ENCODE measurements around the gene ONECUT2. TPM values are rescaled to one million over a fixed set of nuclear protein-coding genes. Genes with fewer than 3 reads are reported as not detected.
A peak's percentile ranks its signal among the peaks of the same experiment; 100 is the strongest.

ONECUT2 gene
- total RNA-seq, 2 experiments from 2014 or later = not detected

DNA sequence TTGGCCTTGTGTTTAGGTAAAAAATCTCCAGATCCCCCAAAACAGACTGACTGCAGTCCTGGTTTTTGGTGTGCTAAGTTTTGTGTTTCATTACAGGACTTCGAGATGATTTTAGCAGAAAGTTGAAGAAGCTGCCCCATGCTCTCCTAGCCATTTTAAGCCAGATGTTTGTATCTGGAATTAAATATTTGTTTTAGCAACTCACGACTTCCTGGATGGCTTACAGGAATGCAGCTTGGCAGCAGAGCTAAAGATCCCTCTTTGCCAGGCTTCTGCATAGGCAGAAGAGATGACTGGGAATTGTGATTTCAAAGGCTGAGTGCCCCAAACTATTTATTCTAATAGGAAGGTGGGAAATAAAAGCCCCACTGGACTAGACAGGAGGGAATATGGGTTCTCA is 31.1 kb downstream of the ONECUT2 start:
- Histone ChIP-seq H3K27ac (ENCODE audit: low read depth, low read length, poor library complexity, severe bottlenecking) (no peak overlapping the region), H3K4me3 (ENCODE audit: low read depth, low read length, poor library complexity, severe bottlenecking) (no peak overlapping the region), H3K4me1 (ENCODE audit: insufficient read depth, low read length, poor library complexity, severe bottlenecking) (no peaks in the 10 kb centered on the region), H4K20me1 (ENCODE audit: insufficient read depth, low read length) (no peaks in the 10 kb centered on the region), H3K36me3 (ENCODE audit: insufficient read depth, low read length) (no peaks in the 10 kb centered on the region), H3K9me3 (ENCODE audit: low read length) (no peaks in the 10 kb centered on the region), H3K4me2 (ENCODE audit: low read length) (no peak overlapping the region), H2AFZ (ENCODE audit: low read length) (no peak overlapping the region), H3K9me2 (ENCODE audit: insufficient read depth, low read length) (no peaks in the 10 kb centered on the region), H3K79me2 (ENCODE audit: insufficient read depth, low read depth, low read length) (no peaks in the 10 kb centered on the region)
- BruUV-seq (replicated peaks) = no TSS peak
- no peak for DNase-seq (ENCODE audit: low spot score)
- no peak for TF ChIP-seq EZH2phosphoT487 (IDR thresholded peaks at IDR 0.05; ENCODE audit: borderline replicate concordance, low read depth, low read length)
- TF ChIP-seq, protein P1, sequence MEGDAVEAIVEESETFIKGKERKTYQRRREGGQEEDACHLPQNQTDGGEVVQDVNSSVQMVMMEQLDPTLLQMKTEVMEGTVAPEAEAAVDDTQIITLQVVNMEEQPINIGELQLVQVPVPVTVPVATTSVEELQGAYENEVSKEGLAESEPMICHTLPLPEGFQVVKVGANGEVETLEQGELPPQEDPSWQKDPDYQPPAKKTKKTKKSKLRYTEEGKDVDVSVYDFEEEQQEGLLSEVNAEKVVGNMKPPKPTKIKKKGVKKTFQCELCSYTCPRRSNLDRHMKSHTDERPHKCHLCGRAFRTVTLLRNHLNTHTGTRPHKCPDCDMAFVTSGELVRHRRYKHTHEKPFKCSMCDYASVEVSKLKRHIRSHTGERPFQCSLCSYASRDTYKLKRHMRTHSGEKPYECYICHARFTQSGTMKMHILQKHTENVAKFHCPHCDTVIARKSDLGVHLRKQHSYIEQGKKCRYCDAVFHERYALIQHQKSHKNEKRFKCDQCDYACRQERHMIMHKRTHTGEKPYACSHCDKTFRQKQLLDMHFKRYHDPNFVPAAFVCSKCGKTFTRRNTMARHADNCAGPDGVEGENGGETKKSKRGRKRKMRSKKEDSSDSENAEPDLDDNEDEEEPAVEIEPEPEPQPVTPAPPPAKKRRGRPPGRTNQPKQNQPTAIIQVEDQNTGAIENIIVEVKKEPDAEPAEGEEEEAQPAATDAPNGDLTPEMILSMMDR (conservative IDR thresholded peaks at IDR 0.05; ENCODE audit: low read length) = no peak
- CTCF ChIA-PET (ENCODE audit: unreplicated experiment) = no interaction called here
- POLR2A ChIA-PET = no interaction called here
- intact Hi-C loops (cut with micrococcal nuclease; ENCODE audit: unreplicated experiment) = no loop called here

DNA sequence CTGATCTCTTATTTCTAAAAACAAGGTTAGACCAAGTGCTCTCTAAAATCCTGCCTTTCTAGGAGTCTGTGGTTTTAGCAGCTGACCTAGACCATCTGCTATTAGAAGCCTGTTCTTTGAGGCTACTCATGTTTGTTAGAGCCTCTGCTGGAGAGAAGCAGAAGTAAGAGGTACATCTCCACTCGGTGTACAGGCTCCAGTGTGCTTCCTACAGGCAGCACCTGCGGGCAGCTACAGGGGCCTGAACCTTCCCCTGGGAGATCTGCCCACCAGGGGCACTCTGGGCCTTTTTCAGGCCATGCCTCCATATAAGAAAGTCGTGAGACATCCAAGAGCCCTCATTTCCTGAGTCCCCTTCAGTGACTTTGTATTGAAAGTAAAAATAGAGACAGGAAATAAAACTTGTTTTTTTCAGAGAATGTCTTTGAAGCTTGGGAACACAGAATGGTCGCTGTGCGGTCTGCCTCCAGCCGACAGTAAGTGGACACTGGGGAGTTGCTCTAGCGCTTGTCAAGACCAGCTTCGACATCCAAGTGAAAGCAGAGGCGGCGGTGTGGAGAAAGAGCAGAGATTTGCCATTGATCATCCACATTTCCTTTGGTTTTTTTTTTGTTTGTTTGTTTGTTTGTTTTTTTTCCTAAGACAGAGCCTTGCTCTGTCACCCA is 31.7 kb downstream of the ONECUT2 start:
- H3K27ac ChIP-seq (ENCODE audit: low read depth, low read length, poor library complexity, severe bottlenecking) = no peak overlapping the region
- intact Hi-C loops (cut with micrococcal nuclease; ENCODE audit: unreplicated experiment) = no loop called here
- TF ChIP-seq, protein P1 (conservative IDR thresholded peaks at IDR 0.05; ENCODE audit: low read length) = no peak
- no peak for TF ChIP-seq EZH2phosphoT487 (IDR thresholded peaks at IDR 0.05; ENCODE audit: borderline replicate concordance, low read depth, low read length)
- no peaks in the 10 kb centered on the region for H4K20me1 ChIP-seq (ENCODE audit: insufficient read depth, low read length)
- no peak overlapping the region for H2AFZ ChIP-seq (ENCODE audit: low read length)
- no peaks in the 10 kb centered on the region for H3K9me3 ChIP-seq (ENCODE audit: low read length)
- H3K9me2 ChIP-seq (ENCODE audit: insufficient read depth, low read length) = no peaks in the 10 kb centered on the region
- H3K4me3 ChIP-seq (ENCODE audit: low read depth, low read length, poor library complexity, severe bottlenecking) = no peak overlapping the region
- CTCF ChIA-PET (ENCODE audit: unreplicated experiment) = no interaction called here
- no peaks in the 10 kb centered on the region for H3K4me1 ChIP-seq (ENCODE audit: insufficient read depth, low read length, poor library complexity, severe bottlenecking)
- DNase-seq (ENCODE audit: low spot score) = peak; percentile 5
- H3K4me2 ChIP-seq (ENCODE audit: low read length) = no peak overlapping the region
- no TSS peak for BruUV-seq (replicated peaks)
- no peaks in the 10 kb centered on the region for H3K79me2 ChIP-seq (ENCODE audit: insufficient read depth, low read depth, low read length)
- POLR2A ChIA-PET = no interaction called here
- no peaks in the 10 kb centered on the region for H3K36me3 ChIP-seq (ENCODE audit: insufficient read depth, low read length)

DNA sequence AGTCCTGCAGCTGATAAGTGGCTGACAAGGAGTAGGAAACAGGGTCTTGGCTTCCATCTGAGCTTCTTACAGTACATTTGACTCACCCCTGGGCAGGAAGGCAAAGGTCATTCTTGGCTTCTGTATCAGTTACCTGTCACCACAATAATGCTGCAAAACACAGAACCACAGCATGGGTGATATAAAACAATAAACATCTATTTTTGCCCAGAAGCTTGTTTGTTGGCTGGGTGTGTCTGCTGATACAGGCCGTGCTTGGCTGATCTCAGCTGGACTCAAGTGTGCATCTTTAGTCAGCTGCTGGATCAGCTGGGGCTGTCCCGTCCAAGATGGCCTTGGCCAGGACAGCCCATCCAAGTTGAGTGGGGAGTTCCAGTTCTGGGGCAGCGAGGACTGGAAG is 34.7 kb downstream of the ONECUT2 start:
- ChIA-PET CTCF (ENCODE audit: unreplicated experiment) (no interaction called here), POLR2A (interaction anchor here (0.7 kb wide), 1 partner anchor 148 kb away, joined by 3 read pairs; no protein-coding TSS in a partner anchor)
- BruUV-seq (replicated peaks) = no TSS peak
- no peak overlapping the region for H2AFZ ChIP-seq (ENCODE audit: low read length)
- no peak for DNase-seq (ENCODE audit: low spot score)
- H3K4me1 ChIP-seq (ENCODE audit: insufficient read depth, low read length, poor library complexity, severe bottlenecking) = no peaks in the 10 kb centered on the region
- H3K4me3 ChIP-seq (ENCODE audit: low read depth, low read length, poor library complexity, severe bottlenecking) = no peak overlapping the region
- H3K9me2 ChIP-seq (ENCODE audit: insufficient read depth, low read length) = no peaks in the 10 kb centered on the region
- intact Hi-C loops (cut with micrococcal nuclease; ENCODE audit: unreplicated experiment) = no loop called here
- H3K4me2 ChIP-seq (ENCODE audit: low read length) = no peak overlapping the region
- H3K79me2 ChIP-seq (ENCODE audit: insufficient read depth, low read depth, low read length) = no peaks in the 10 kb centered on the region
- H4K20me1 ChIP-seq (ENCODE audit: insufficient read depth, low read length) = no peaks in the 10 kb centered on the region
- no peaks in the 10 kb centered on the region for H3K36me3 ChIP-seq (ENCODE audit: insufficient read depth, low read length)
- no peak overlapping the region for H3K27ac ChIP-seq (ENCODE audit: low read depth, low read length, poor library complexity, severe bottlenecking)
- no peak for TF ChIP-seq EZH2phosphoT487 (IDR thresholded peaks at IDR 0.05; ENCODE audit: borderline replicate concordance, low read depth, low read length)
- TF ChIP-seq, protein P1 (conservative IDR thresholded peaks at IDR 0.05; ENCODE audit: low read length) = no peak
- H3K9me3 ChIP-seq (ENCODE audit: low read length) = no peaks in the 10 kb centered on the region
